ENCODE data around the gene RUNX3. TPM values are rescaled to one million over a fixed set of nuclear protein-coding genes. Genes with fewer than 3 reads are reported as not detected.

The RUNX3 gene
- total RNA-seq, 1 donor, result not detected

DNA sequence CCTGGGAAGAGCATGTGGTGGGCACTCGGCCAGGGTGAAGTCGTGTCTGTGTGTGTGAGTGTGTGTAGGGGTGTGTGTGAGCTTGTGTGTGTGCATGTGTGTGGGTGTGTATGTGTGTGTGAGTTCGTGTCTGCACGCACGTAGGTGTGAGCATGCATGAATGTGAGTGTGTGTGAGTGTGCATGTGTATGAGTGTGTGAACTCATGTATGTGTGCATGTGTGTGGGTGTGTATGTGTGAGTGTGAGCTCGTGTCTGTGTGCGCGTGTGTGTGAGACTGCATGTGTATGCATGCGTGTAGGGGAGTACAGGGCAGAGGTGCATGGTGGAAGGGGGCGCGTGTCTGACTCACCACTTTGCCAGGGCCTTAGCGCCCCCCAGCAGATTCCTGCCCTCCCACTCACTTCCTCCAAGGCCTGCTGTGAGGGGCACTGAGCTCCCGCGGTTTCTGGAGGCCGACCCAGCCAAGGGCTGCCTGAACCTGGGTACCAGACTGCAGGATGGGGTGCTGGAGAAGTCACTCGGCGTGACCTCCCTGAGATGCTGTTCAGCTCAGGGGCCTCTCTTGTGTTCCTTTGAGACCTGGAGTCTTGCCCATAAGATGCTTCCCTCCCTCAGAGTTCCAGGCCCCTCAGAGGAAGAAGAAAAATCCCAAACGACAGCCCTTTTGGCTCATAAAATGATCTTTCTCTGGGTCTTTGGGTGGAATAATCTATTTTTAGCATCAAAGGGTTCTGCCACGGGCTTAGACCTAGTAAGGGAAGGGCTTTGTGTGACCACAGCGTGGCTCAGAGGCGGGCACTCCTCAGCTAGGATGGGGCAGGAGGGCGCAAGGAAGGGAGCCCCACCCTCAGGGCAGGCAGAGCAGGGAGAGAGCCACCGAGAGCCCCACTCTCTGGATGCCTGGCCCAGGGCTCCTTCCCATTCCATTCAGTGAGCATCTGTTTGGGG lies 41.1 kb upstream of the RUNX3 start:
- no peak overlapping the region for H3K4me3 ChIP-seq (ENCODE audit: low read depth, low read length)
- no peak for DNase-seq (ENCODE audit: low read depth)
- TF ChIP-seq, protein P1, sequence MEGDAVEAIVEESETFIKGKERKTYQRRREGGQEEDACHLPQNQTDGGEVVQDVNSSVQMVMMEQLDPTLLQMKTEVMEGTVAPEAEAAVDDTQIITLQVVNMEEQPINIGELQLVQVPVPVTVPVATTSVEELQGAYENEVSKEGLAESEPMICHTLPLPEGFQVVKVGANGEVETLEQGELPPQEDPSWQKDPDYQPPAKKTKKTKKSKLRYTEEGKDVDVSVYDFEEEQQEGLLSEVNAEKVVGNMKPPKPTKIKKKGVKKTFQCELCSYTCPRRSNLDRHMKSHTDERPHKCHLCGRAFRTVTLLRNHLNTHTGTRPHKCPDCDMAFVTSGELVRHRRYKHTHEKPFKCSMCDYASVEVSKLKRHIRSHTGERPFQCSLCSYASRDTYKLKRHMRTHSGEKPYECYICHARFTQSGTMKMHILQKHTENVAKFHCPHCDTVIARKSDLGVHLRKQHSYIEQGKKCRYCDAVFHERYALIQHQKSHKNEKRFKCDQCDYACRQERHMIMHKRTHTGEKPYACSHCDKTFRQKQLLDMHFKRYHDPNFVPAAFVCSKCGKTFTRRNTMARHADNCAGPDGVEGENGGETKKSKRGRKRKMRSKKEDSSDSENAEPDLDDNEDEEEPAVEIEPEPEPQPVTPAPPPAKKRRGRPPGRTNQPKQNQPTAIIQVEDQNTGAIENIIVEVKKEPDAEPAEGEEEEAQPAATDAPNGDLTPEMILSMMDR (IDR thresholded peaks at IDR 0.05; ENCODE audit: insufficient read depth, low read length), result no peak

DNA sequence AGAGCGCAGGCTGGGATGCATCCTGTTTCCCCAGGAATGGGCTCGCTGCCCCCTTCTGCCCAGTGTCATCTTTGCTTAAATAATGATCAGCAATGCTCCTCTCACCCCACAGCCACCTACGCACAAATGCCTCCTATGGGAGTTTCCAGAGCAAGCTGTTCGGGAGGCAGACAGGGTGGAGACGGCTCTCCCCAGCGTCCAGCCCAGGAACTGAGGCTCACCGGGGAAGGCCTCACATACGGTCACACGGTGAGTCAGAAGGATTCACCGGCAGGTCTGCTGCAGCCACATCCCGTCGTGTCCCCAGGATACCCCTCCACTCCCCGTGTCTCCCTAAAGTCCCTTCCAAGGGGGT lies 40.3 kb upstream of the RUNX3 start:
- peak; percentile 40 for DNase-seq (ENCODE audit: low read depth)
- TF ChIP-seq, protein P1 (IDR thresholded peaks at IDR 0.05; ENCODE audit: insufficient read depth, low read length), result peak; percentile 37
- H3K4me3 ChIP-seq (ENCODE audit: low read depth, low read length), result no peak overlapping the region

DNA sequence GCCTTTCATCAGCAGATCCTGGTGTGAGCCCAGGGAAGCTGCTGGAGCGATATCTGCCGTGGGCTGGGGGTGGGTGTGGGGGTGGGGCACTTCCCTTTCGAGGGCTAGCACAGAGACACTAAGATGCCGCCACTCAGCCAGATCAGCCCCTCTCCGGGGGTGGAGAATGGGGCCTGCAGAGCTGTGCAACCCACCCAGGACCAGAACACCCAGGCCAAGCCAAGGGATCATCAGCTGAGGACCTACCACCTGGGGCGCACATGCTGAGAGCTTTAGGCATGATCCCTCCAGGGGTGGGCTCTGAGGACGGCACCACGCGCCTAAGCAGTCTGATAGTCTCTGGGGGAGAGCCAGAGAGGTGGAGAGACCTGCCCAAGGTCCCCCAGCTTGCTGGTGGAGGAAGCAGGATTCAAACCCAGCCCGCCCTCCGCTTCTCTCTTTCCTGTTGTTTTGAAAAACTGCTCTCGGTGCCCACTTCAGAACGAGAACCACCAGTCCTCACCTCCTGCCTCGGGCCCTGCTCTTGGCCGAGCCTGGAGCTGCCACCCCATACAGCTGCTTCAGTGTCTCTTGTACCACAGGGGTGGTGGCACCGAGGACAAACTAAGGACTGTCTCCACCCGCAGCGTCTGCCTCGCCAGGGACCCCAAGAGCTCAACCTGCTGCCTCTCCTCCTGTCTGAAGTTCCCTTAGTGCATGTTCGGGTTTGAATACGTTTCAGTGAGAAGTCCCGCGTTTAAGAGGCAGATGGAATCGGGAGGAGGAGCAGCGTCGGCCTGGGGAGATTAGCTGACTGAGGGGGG lies 39.7 kb upstream of the RUNX3 start:
- TF ChIP-seq, protein P1 (IDR thresholded peaks at IDR 0.05; ENCODE audit: insufficient read depth, low read length), result no peak
- no peak overlapping the region for H3K4me3 ChIP-seq (ENCODE audit: low read depth, low read length)
- no peak for DNase-seq (ENCODE audit: low read depth)

DNA sequence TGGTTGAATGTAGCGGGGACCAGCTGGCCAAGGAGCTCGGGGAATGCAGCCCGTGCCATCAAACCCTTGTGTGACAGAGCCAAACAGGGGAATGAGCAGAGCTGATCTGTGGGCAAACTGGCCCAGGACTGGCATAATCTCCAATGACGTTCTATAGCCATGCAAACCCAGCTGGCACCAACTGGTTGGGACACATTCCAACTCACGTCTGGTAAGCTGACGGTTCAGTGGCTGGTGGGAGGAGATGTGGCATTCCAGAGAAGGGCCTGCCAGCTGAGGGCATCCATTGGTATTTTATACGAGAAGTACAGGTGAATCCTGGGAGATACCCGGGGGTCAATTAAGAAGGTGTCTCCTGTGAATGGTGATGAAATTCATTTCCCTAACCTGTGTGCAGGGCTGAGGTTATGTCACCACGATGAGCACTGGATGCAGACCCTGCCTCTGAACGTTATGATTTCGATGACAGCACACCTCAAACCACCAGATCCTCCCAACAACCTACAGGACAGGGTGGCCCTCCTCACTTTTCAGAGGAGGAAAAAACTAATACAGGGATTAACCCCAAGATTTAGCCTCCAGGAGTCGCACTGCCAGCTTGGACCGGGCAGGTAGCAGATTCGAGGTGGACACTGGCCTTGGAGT lies 39.0 kb upstream of the RUNX3 start:
- no peak for DNase-seq (ENCODE audit: low read depth)
- TF ChIP-seq, protein P1 (IDR thresholded peaks at IDR 0.05; ENCODE audit: insufficient read depth, low read length), result no peak
- no peak overlapping the region for H3K4me3 ChIP-seq (ENCODE audit: low read depth, low read length)

DNA sequence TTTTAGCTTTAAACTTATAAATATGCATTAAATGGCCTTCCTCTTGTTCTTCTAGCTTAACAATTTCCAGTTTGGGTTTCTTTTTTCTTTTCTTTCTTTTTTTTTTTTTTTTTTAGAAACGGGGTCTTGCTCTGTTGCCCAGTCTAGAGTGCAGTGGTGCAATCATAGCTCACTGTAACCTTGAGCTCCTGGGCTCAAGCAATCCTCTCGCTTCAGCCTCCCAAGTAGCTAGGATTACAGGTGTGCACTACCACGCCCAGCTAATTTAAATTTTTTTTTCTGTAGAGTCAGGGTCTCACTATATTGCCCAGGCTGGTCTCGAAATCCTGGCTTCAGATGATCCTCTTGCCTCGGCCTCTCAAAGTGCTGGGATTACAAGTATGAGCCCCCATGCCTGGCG lies 37.9 kb upstream of the RUNX3 start:
- TF ChIP-seq, protein P1 (IDR thresholded peaks at IDR 0.05; ENCODE audit: insufficient read depth, low read length), result no peak
- no peak for DNase-seq (ENCODE audit: low read depth)

DNA sequence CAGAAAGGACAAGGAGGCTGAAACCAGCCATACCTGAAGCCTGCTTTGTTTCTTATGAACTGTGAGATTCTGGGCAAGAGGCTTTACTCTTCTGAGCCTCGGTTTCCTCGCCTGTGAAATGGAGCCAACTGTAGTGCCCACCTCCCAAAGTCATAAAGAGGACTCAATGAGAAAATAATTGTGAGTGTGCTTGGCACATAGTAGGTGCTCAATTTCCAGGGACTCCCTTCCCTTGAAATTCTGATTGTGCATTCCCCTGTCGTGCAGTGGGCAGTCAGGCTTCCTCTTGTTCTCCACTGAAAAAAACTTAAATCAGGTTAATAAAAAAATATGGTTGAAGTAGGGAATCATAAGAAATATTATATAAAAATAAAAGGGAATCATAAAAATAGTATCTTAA lies 37.5 kb upstream of the RUNX3 start:
- DNase-seq (ENCODE audit: low read depth), result no peak
- H3K4me3 ChIP-seq (ENCODE audit: low read depth, low read length), result no peak overlapping the region
- TF ChIP-seq, protein P1 (IDR thresholded peaks at IDR 0.05; ENCODE audit: insufficient read depth, low read length), result no peak

More for the DNA sequence above, 37.9 kb upstream of the RUNX3 start:
- H3K4me3 ChIP-seq (ENCODE audit: low read depth, low read length), result no peak overlapping the region

Data from fibroblast of the aortic adventitia (primary cell).